Activated naive CD8-positive, alpha-beta T cell (primary cell): Measurements from ENCODE around the gene OTUB1.
A peak's percentile ranks its signal among the peaks of the same experiment; 100 is the strongest.
"Not testable (repeated sequence)": the region's sequence is repeated elsewhere in the genome, so short reads cannot be mapped to it uniquely, and the experiment has no call there.

Source experiments
- H3K27ac Mint-ChIP-seq: one replicate; pipeline ENCODE4 v1.8.0; 2021; ENCODE audit warnings: mixed read lengths
- H3K27me3 Mint-ChIP-seq: one replicate; pipeline ENCODE4 v1.8.0; 2021; ENCODE audit warnings: mixed read lengths
- H3K36me3 Mint-ChIP-seq: one replicate; pipeline ENCODE4 v1.8.0; 2021; ENCODE audit warnings: mixed read lengths
- H3K4me1 Mint-ChIP-seq: one replicate; pipeline ENCODE4 v1.8.0; 2021; ENCODE audit warnings: low read depth, mixed read lengths
- H3K4me3 Mint-ChIP-seq: one replicate; pipeline ENCODE4 v1.8.0; 2021; ENCODE audit warnings: mild to moderate bottlenecking, mixed read lengths
- H3K9me3 Mint-ChIP-seq: one replicate; pipeline ENCODE4 v1.8.0; 2021; ENCODE audit warnings: low read depth, mixed read lengths

The OTUB1 gene

GRCh38 chr11:64036087-64037026 is 50.1 kb downstream of the OTUB1 start:
- peaks cover 8% of the 10 kb centered on the region for H3K4me1 Mint-ChIP-seq
- no peaks in the 10 kb centered on the region for H3K9me3 Mint-ChIP-seq
- no peaks in the 10 kb centered on the region for H3K36me3 Mint-ChIP-seq
- no peak overlapping the region for H3K27ac Mint-ChIP-seq
- no peak overlapping the region for H3K4me3 Mint-ChIP-seq
- H3K27me3 Mint-ChIP-seq = peaks cover 16% of the 10 kb centered on the region

- no peak overlapping the region for H3K4me3 Mint-ChIP-seq
- H3K36me3 Mint-ChIP-seq = no peaks in the 10 kb centered on the region
- H3K9me3 Mint-ChIP-seq = no peaks in the 10 kb centered on the region
- H3K27me3 Mint-ChIP-seq = peaks cover 16% of the 10 kb centered on the region
- H3K4me1 Mint-ChIP-seq = peaks cover 8% of the 10 kb centered on the region
- no peak overlapping the region for H3K27ac Mint-ChIP-seq
Measured at GRCh38 chr11:64037027-64037634, 50.9 kb downstream of the OTUB1 start.

GRCh38 chr11:64038500-64038899 is 52.3 kb downstream of the OTUB1 start:
- no peak overlapping the region for H3K27ac Mint-ChIP-seq
- H3K9me3 Mint-ChIP-seq = no peaks in the 10 kb centered on the region
- peaks cover 8% of the 10 kb centered on the region for H3K4me1 Mint-ChIP-seq
- no peak overlapping the region for H3K4me3 Mint-ChIP-seq
- H3K27me3 Mint-ChIP-seq = peaks cover 16% of the 10 kb centered on the region
- no peaks in the 10 kb centered on the region for H3K36me3 Mint-ChIP-seq

- H3K4me1 Mint-ChIP-seq = peaks cover 7% of the 10 kb centered on the region
- H3K4me3 Mint-ChIP-seq = no peak overlapping the region
- H3K36me3 Mint-ChIP-seq = no peaks in the 10 kb centered on the region
- peaks cover 11% of the 10 kb centered on the region for H3K27me3 Mint-ChIP-seq
- no peaks in the 10 kb centered on the region for H3K9me3 Mint-ChIP-seq
- H3K27ac Mint-ChIP-seq = no peak overlapping the region
Measured at GRCh38 chr11:64039012-64039665, 52.9 kb downstream of the OTUB1 start.

GRCh38 chr11:64040684-64041322 is 54.6 kb downstream of the OTUB1 start:
- no peak overlapping the region for H3K4me3 Mint-ChIP-seq

GRCh38 chr11:64041846-64042245 is 55.6 kb downstream of the OTUB1 start:
- Mint-ChIP-seq H3K4me3 (no peak overlapping the region), H3K27ac (no peak overlapping the region), H3K9me3 (no peaks in the 10 kb centered on the region), H3K4me1 (no peaks in the 10 kb centered on the region), H3K27me3 (peaks cover 3% of the 10 kb centered on the region), H3K36me3 (no peaks in the 10 kb centered on the region)

More at GRCh38 chr11:64040684-64041322, 54.6 kb downstream of the OTUB1 start:
- Mint-ChIP-seq H3K36me3 (no peaks in the 10 kb centered on the region), H3K27me3 (peaks cover 3% of the 10 kb centered on the region), H3K9me3 (no peaks in the 10 kb centered on the region), H3K27ac (no peak overlapping the region), H3K4me1 (no peaks in the 10 kb centered on the region)

- Mint-ChIP-seq H3K9me3 (no peaks in the 10 kb centered on the region), H3K36me3 (no peaks in the 10 kb centered on the region), H3K27ac (no peak overlapping the region), H3K4me1 (no peaks in the 10 kb centered on the region), H3K4me3 (no peak overlapping the region), H3K27me3 (peaks cover 3% of the 10 kb centered on the region)
Measured at GRCh38 chr11:64042301-64042700, 56.1 kb downstream of the OTUB1 start.

GRCh38 chr11:64043545-64043944 is 57.3 kb downstream of the OTUB1 start:
- no peaks in the 10 kb centered on the region for H3K27me3 Mint-ChIP-seq
- H3K27ac Mint-ChIP-seq = no peak overlapping the region
- H3K9me3 Mint-ChIP-seq = no peaks in the 10 kb centered on the region
- H3K4me1 Mint-ChIP-seq = no peaks in the 10 kb centered on the region
- no peaks in the 10 kb centered on the region for H3K36me3 Mint-ChIP-seq
- no peak overlapping the region for H3K4me3 Mint-ChIP-seq

- Mint-ChIP-seq H3K4me1 (no peaks in the 10 kb centered on the region), H3K36me3 (no peaks in the 10 kb centered on the region), H3K4me3 (no peak overlapping the region), H3K27me3 (no peaks in the 10 kb centered on the region), H3K9me3 (no peaks in the 10 kb centered on the region), H3K27ac (peak overlapping the region; percentile 28)
Measured at GRCh38 chr11:64044730-64045393, 58.6 kb downstream of the OTUB1 start.

GRCh38 chr11:64045700-64046099 is 59.5 kb downstream of the OTUB1 start:
- Mint-ChIP-seq H3K4me3 (no peak overlapping the region), H3K36me3 (no peaks in the 10 kb centered on the region), H3K27me3 (no peaks in the 10 kb centered on the region), H3K4me1 (no peaks in the 10 kb centered on the region), H3K27ac (no peak overlapping the region), H3K9me3 (no peaks in the 10 kb centered on the region)

- H3K27ac Mint-ChIP-seq, H3K36me3 Mint-ChIP-seq, H3K27me3 Mint-ChIP-seq, H3K4me3 Mint-ChIP-seq, H3K4me1 Mint-ChIP-seq, H3K9me3 Mint-ChIP-seq: not testable (repeated sequence)
Measured at GRCh38 chr11:64047373-64047772, 61.1 kb downstream of the OTUB1 start.
